Activated T-helper 1 cell treated with anti-CD3 and anti-CD28 coated beads, Interleukin-2, amount 50 U/mL, for 16 hours (primary cell): ENCODE data around the gene PRKACA.
"Not testable (repeated sequence)": the region's sequence is repeated elsewhere in the genome, so short reads cannot be mapped to it uniquely, and the experiment has no call there.

Experiments
- DNase-seq, 2 donors: peaks; one replicate each; pipeline ENCODE4 v3.0.0-alpha.2; 2020; ENCODE audit warnings: low read depth in 1 of 2, low spot score in 1 of 2

PRKACA gene

GRCh38 chr19:14052470-14052869, 65.1 kb downstream of the PRKACA start:
- DNase-seq = no peak

- no peak for DNase-seq
These were observed 65.6 kb downstream of the PRKACA start for GRCh38 chr19:14051980-14052379.

GRCh38 chr19:14050961-14051360, 66.6 kb downstream of the PRKACA start:
- DNase-seq = not testable (repeated sequence)

GRCh38 chr19:14050512-14050911, 67.0 kb downstream of the PRKACA start:
- DNase-seq = no peak

- DNase-seq = peak; percentile 56 to 58
These were observed 69.0 kb downstream of the PRKACA start for GRCh38 chr19:14048443-14049153.

- not testable (repeated sequence) for DNase-seq
These were observed 69.7 kb downstream of the PRKACA start for GRCh38 chr19:14047866-14048265.

- not testable (repeated sequence) for DNase-seq
These were observed 74.6 kb downstream of the PRKACA start for GRCh38 chr19:14042659-14043608.
